LNCaP clone FGC (cell line): ENCODE data around the gene COPZ2.
"Not testable (repeated sequence)": the region's sequence is repeated elsewhere in the genome, so short reads cannot be mapped to it uniquely, and the experiment has no call there.

Experiments used
- DNase-seq: peaks from one replicate; pipeline ENCODE4 v3.0.0-alpha.2; 2011; ENCODE audit warnings: low read depth
- H3K4me3 ChIP-seq: 2 replicates; pipeline ENCODE4 v1.5.1; 2011; ENCODE audit warnings: mild to moderate bottlenecking, low read depth, low read length, control low read depth
- TF ChIP-seq, protein P1 (sequence below): IDR thresholded peaks from 2 replicates; pipeline ENCODE4 v1.5.1; 2012; ENCODE audit warnings: mild to moderate bottlenecking; ENCODE audit not compliant: control insufficient read depth, insufficient read depth; ENCODE audit errors: extremely low read depth

COPZ2 gene

GRCh38 chr17:48045316-48046001 lies 7.9 kb upstream of the COPZ2 start:
- TF ChIP-seq, protein P1, sequence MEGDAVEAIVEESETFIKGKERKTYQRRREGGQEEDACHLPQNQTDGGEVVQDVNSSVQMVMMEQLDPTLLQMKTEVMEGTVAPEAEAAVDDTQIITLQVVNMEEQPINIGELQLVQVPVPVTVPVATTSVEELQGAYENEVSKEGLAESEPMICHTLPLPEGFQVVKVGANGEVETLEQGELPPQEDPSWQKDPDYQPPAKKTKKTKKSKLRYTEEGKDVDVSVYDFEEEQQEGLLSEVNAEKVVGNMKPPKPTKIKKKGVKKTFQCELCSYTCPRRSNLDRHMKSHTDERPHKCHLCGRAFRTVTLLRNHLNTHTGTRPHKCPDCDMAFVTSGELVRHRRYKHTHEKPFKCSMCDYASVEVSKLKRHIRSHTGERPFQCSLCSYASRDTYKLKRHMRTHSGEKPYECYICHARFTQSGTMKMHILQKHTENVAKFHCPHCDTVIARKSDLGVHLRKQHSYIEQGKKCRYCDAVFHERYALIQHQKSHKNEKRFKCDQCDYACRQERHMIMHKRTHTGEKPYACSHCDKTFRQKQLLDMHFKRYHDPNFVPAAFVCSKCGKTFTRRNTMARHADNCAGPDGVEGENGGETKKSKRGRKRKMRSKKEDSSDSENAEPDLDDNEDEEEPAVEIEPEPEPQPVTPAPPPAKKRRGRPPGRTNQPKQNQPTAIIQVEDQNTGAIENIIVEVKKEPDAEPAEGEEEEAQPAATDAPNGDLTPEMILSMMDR: no peak
- DNase-seq: no peak
- no peak overlapping the region for H3K4me3 ChIP-seq

- TF ChIP-seq, protein P1: no peak
- DNase-seq: no peak
- no peak overlapping the region for H3K4me3 ChIP-seq
Measured at GRCh38 chr17:48044851-48045250, 7.3 kb upstream of the COPZ2 start.

DNA sequence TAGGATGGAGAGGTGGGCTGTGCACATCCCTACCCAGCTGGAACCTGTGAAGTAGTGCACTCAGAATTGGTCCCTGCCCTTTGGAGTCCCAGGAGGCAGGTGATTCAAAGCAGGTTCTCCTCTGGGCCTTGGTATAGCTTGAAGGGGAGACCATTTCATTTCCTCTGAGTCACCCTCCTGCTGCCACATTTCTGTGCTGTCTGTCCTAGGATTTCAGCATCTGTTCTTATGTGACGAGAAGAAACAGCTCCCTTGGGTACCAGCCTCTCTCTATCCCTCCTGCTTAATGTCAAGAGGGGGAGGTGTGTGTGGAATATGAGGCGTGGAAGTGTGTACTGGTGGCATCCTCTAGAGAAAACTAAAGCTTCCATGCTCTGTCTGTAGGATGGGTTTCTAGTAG lies 5.6 kb upstream of the COPZ2 start:
- no peak overlapping the region for H3K4me3 ChIP-seq
- DNase-seq: no peak
- TF ChIP-seq, protein P1: no peak

- no peak overlapping the region for H3K4me3 ChIP-seq
- DNase-seq: no peak
- TF ChIP-seq, protein P1: no peak
Measured at GRCh38 chr17:48038687-48039086, 1.1 kb upstream of the COPZ2 start.

DNA sequence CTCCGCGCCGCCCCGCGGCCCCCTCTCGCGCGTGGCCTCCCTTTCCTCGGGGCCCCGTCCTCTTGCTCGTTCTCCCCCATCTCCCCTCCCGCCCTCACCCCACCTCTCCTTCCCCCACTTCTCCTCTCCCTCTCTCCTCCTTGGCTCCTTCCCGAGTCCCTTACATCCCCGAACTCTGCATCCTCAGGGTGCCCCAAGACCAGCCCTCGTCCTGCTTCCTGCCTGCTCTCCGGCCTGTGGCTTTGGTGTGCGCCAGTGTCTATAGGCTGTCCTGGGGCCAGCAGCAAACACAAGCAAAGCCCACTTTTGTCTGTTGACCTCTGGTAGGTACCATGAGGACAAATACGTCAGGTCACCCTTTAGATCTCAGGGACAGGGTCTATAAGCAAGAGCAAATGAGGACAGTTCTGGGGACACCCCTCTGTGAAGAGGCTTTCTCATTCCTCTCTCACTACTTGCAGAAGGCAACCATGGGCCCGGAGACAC lies 284 bp upstream of the COPZ2 start:
- TF ChIP-seq, protein P1: no peak
- no peak overlapping the region for H3K4me3 ChIP-seq
- no peak for DNase-seq

DNA sequence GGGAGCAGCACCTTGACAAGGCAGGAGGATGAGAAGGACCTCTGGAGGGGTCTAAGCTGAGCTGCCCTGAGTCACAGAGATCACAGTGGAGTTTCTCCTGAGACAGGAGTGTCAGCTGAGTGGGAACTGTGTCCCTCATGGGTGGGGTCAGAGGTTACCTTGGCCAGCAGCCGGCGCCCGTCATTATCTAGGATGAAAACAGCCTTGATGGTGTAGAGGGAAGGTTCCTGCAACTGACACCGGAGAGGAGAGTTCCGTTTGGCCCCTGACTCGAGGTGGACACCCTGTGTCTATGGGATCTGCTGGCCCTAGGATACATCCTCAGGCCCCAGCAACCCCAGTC lies 933 bp downstream of the COPZ2 start:
- TF ChIP-seq, protein P1: no peak
- H3K4me3 ChIP-seq: no peak overlapping the region

DNA sequence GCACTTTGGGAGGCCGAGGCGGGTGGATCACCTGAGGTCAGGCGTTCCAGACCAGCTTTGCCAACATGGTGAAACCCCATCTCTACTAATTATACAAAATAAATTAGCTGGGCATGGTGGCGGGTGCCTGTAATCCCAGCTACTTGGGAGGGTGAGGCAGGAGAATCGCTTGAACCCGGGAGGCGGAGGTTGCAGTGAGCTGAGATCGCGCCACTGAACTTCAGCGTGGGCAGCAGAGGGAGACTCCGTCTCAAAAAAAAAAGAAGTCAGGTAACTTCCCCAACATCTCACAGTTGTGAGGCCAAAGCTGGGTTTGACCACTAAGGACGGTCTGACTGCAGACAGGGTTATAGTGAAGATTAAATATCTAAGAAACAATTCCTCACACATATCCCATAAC lies 2.9 kb downstream of the COPZ2 start:
- DNase-seq, H3K4me3 ChIP-seq: not testable (repeated sequence)

More for the DNA sequence above, 933 bp downstream of the COPZ2 start:
- DNase-seq: no peak
